ENCODE measurements around the gene RPS6KL1. TPM values are rescaled to one million over a fixed set of nuclear protein-coding genes. Genes with fewer than 3 reads are reported as not detected.

Gene RPS6KL1
- total RNA-seq, 1 experiment from 2014 or later = 8.8 TPM

DNA sequence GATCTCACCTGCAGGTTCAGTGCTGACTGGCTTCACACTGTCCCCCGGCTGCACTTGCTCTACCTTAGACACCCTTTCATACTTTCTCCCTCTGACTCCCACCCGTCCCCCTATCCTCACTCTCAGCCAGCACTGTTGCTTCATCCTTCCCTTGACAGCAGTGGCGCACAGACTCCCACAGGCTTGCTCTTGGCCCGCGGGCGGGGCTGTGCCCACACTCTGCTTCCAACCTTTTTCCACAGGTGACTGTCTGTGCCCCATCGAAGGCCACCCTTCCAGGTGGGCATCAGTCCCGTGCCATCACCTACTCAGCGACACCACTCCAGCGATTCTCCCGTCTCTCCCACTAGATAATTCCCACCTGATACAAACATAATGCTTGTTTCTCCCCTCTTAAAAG lies 1.0 kb upstream of the RPS6KL1 start:
- POLR2A ChIA-PET = interaction anchor here (1.3 to 1.6 kb wide), 2 partner anchors 12 to 41 kb away, joined by 8 to 9 read pairs; partner anchors contain the start of gene DLST
- intact Hi-C loops (cut with micrococcal nuclease) = no loop called here
- H3K27me3 Mint-ChIP-seq (ENCODE audit: insufficient read depth, unreplicated experiment) = peaks cover 17% of the 10 kb centered on the region
- no peaks in the 10 kb centered on the region for H3K36me3 Mint-ChIP-seq (ENCODE audit: insufficient read depth, unreplicated experiment)
- DNase-seq (ENCODE audit: unreplicated experiment) = no peak
- no TSS peak for BruUV-seq (replicated peaks)
- no peak overlapping the region for H3K27ac Mint-ChIP-seq (ENCODE audit: low read depth, unreplicated experiment)
- TF ChIP-seq CTCF (IDR thresholded peaks at IDR 0.05; ENCODE audit: unreplicated experiment) = no peak
- H3K4me1 Mint-ChIP-seq (ENCODE audit: insufficient read depth, unreplicated experiment) = peaks cover 5% of the 10 kb centered on the region
- peak overlapping the region; percentile 23 for H3K4me3 Mint-ChIP-seq (ENCODE audit: unreplicated experiment)
- CTCF ChIA-PET = interaction anchor here (0.9 kb wide), 1 partner anchor 63 kb away, joined by 5 read pairs; no protein-coding TSS in a partner anchor
- H3K9me3 Mint-ChIP-seq (ENCODE audit: unreplicated experiment) = no peaks in the 10 kb centered on the region

- no peaks in the 10 kb centered on the region for H3K36me3 Mint-ChIP-seq (ENCODE audit: insufficient read depth, unreplicated experiment)
- H3K4me3 Mint-ChIP-seq (ENCODE audit: unreplicated experiment) = peak overlapping the region; percentile 61
- intact Hi-C loops (cut with micrococcal nuclease) = no loop called here
- TSS peak; percentile 43 for BruUV-seq (replicated peaks)
- no peak overlapping the region for H3K27ac Mint-ChIP-seq (ENCODE audit: low read depth, unreplicated experiment)
- ChIA-PET POLR2A (interaction anchor here (0.5 to 1.1 kb wide), 2 partner anchors 32 to 1036 kb away, joined by 3 to 4 read pairs; partner anchors contain the start of gene ZNF410), CTCF (interaction anchor here (0.6 to 2.8 kb wide), 9 partner anchors 9 to 585 kb away, joined by 3 to 9 read pairs (median 3); no protein-coding TSS in a partner anchor)
- H3K4me1 Mint-ChIP-seq (ENCODE audit: insufficient read depth, unreplicated experiment) = peaks cover 5% of the 10 kb centered on the region
- no peak for DNase-seq (ENCODE audit: unreplicated experiment)
- TF ChIP-seq CTCF (IDR thresholded peaks at IDR 0.05; ENCODE audit: unreplicated experiment) = no peak
- H3K27me3 Mint-ChIP-seq (ENCODE audit: insufficient read depth, unreplicated experiment) = peaks cover 12% of the 10 kb centered on the region
- H3K9me3 Mint-ChIP-seq (ENCODE audit: unreplicated experiment) = no peaks in the 10 kb centered on the region
These were observed 891 bp downstream of the RPS6KL1 start for GRCh38 chr14:74921987-74922751.

DNA sequence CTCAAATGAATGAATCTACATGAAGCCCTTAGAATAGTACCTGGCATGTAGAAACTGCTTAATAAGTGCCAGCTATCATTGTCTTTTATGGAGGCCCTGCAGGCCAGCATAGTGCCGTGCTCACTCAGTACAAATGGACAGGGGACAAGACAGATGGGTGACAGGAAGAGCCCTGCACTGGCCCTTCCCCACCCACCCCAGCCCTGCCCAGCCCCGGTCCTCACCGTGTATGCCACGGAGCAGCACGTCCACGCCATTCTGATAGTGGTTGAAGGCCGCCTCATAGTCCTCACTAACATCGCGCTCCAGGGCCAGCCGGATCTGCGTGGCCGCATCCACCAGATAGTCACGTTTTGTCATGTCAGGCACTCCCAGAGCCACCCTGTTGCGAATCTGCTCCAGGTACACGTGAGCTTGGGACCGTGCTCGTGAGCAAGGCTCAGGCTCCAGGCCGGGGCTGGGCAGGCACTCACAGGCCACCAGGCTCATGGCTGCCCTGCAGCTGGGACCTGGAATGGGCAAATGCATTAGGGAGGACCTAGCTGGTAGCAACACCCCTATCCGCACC lies 1.9 kb downstream of the RPS6KL1 start:
- Mint-ChIP-seq H3K27ac (ENCODE audit: low read depth, unreplicated experiment) (no peak overlapping the region), H3K27me3 (ENCODE audit: insufficient read depth, unreplicated experiment) (peaks cover 2% of the 10 kb centered on the region), H3K4me3 (ENCODE audit: unreplicated experiment) (no peak overlapping the region), H3K36me3 (ENCODE audit: insufficient read depth, unreplicated experiment) (no peaks in the 10 kb centered on the region), H3K4me1 (ENCODE audit: insufficient read depth, unreplicated experiment) (no peaks in the 10 kb centered on the region), H3K9me3 (ENCODE audit: unreplicated experiment) (no peaks in the 10 kb centered on the region)
- ChIA-PET POLR2A (no interaction called here), CTCF (interaction anchor here (0.8 to 2.8 kb wide), 3 partner anchors 15 to 60 kb away, joined by 3 to 9 read pairs (median 9); no protein-coding TSS in a partner anchor)
- DNase-seq (ENCODE audit: unreplicated experiment) = no peak
- intact Hi-C loops (cut with micrococcal nuclease) = no loop called here
- TF ChIP-seq CTCF (IDR thresholded peaks at IDR 0.05; ENCODE audit: unreplicated experiment) = no peak
- BruUV-seq (replicated peaks) = no TSS peak

- no peaks in the 10 kb centered on the region for H3K36me3 Mint-ChIP-seq (ENCODE audit: insufficient read depth, unreplicated experiment)
- POLR2A ChIA-PET = no interaction called here
These were observed 2.8 kb downstream of the RPS6KL1 start for GRCh38 chr14:74920281-74920680.

More at GRCh38 chr14:74920281-74920680, 2.8 kb downstream of the RPS6KL1 start:
- no peak for TF ChIP-seq CTCF (IDR thresholded peaks at IDR 0.05; ENCODE audit: unreplicated experiment)
- H3K27ac Mint-ChIP-seq (ENCODE audit: low read depth, unreplicated experiment) = no peak overlapping the region
- no peaks in the 10 kb centered on the region for H3K9me3 Mint-ChIP-seq (ENCODE audit: unreplicated experiment)
- H3K27me3 Mint-ChIP-seq (ENCODE audit: insufficient read depth, unreplicated experiment) = no peaks in the 10 kb centered on the region
- no peak overlapping the region for H3K4me3 Mint-ChIP-seq (ENCODE audit: unreplicated experiment)
- CTCF ChIA-PET = interaction anchor here (0.6 to 2.8 kb wide), 3 partner anchors 14 to 59 kb away, joined by 3 to 9 read pairs (median 9); no protein-coding TSS in a partner anchor
- intact Hi-C loops (cut with micrococcal nuclease) = no loop called here
- no peak for DNase-seq (ENCODE audit: unreplicated experiment)
- no peaks in the 10 kb centered on the region for H3K4me1 Mint-ChIP-seq (ENCODE audit: insufficient read depth, unreplicated experiment)
- no TSS peak for BruUV-seq (replicated peaks)
